Stimulated activated CD8-positive, alpha-beta memory T cell treated with anti-CD3 and anti-CD28 coated beads, Interleukin-15, amount 100 ng/mL, for 24 hours (primary cell): ENCODE measurements around the gene DEK.
"Not testable (repeated sequence)": the region's sequence is repeated elsewhere in the genome, so short reads cannot be mapped to it uniquely, and the experiment has no call there.

Source experiments
- DNase-seq: peaks from one replicate; pipeline ENCODE4 v3.0.0-alpha.2; 2020; ENCODE audit warnings: low read depth

Gene DEK

GRCh38 chr6:18237167-18237566 is 27.2 kb downstream of the DEK start:
- no peak for DNase-seq

GRCh38 chr6:18235524-18235923 is 28.8 kb downstream of the DEK start:
- DNase-seq = no peak

GRCh38 chr6:18234564-18234963 is 29.8 kb downstream of the DEK start:
- DNase-seq = no peak

- not testable (repeated sequence) for DNase-seq
Observed at GRCh38 chr6:18233770-18234169, 30.6 kb downstream of the DEK start.

GRCh38 chr6:18231856-18232255 is 32.5 kb downstream of the DEK start:
- DNase-seq = not testable (repeated sequence)

GRCh38 chr6:18228590-18228989 is 35.7 kb downstream of the DEK start:
- DNase-seq = not testable (repeated sequence)

GRCh38 chr6:18227166-18227565 is 37.2 kb downstream of the DEK start:
- DNase-seq = not testable (repeated sequence)

GRCh38 chr6:18226451-18227105 is 37.8 kb downstream of the DEK start:
- not testable (repeated sequence) for DNase-seq

- no peak for DNase-seq
Observed at GRCh38 chr6:18221288-18221615, 43.1 kb downstream of the DEK start.

- no peak for DNase-seq
Observed at GRCh38 chr6:18219591-18219990, 44.7 kb downstream of the DEK start.

- DNase-seq = no peak
Observed at GRCh38 chr6:18218233-18218632, 46.1 kb downstream of the DEK start.

- no peak for DNase-seq
Observed at GRCh38 chr6:18216411-18216810, 47.9 kb downstream of the DEK start.

- DNase-seq = no peak
Observed at GRCh38 chr6:18215436-18215835, 48.9 kb downstream of the DEK start.

- no peak for DNase-seq
Observed at GRCh38 chr6:18214003-18214402, 50.3 kb downstream of the DEK start.

GRCh38 chr6:18213439-18213838 is 50.9 kb downstream of the DEK start:
- DNase-seq = no peak

GRCh38 chr6:18212231-18212630 is 52.1 kb downstream of the DEK start:
- no peak for DNase-seq

- no peak for DNase-seq
Observed at GRCh38 chr6:18211338-18211737, 53.0 kb downstream of the DEK start.

GRCh38 chr6:18210707-18211106 is 53.6 kb downstream of the DEK start:
- DNase-seq = no peak

GRCh38 chr6:18209539-18210197 is 54.7 kb downstream of the DEK start:
- DNase-seq = no peak

- not testable (repeated sequence) for DNase-seq
Observed at GRCh38 chr6:18208778-18209177, 55.6 kb downstream of the DEK start.

- no peak for DNase-seq
Observed at GRCh38 chr6:18207949-18208348, 56.4 kb downstream of the DEK start.

GRCh38 chr6:18207438-18207837 is 56.9 kb downstream of the DEK start:
- no peak for DNase-seq

GRCh38 chr6:18206591-18206990 is 57.7 kb downstream of the DEK start:
- no peak for DNase-seq

GRCh38 chr6:18204691-18205090 is 59.6 kb downstream of the DEK start:
- DNase-seq = no peak
